Measurements from ENCODE around the gene EYA4. TPM values are rescaled to one million over a fixed set of nuclear protein-coding genes. Genes with fewer than 3 reads are reported as not detected.

The EYA4 gene
- polyA plus RNA-seq, 2 of the 4 experiments (the other 2 are of a cell fraction) = 14.4 to 28.3 TPM

- no peak for TF ChIP-seq NPAS2 (CRISPR knock-in tag; IDR thresholded peaks at IDR 0.05; ENCODE audit: borderline replicate concordance)
- TF ChIP-seq CBX2 (IDR thresholded peaks at IDR 0.05; ENCODE audit: borderline replicate concordance, low read depth) = no peak
- Histone ChIP-seq H3K4me3 (no peak overlapping the region), H3K9me3 (no peaks in the 10 kb centered on the region), H3K4me2 (no peak overlapping the region; the same call in 2 of the 3 replicates), H3K27ac (no peak overlapping the region), H3K4me1 (peaks cover 32% of the 10 kb centered on the region)
- WGBS (ENCODE audit: missing lambda C conversion rate) = 86% methylated on average over 3 of the region's 3 CpGs
- ChIA-PET CTCF (no interaction called here), POLR2A (no interaction called here)
- ATAC-seq (no peak), FAIRE-seq (no peak), DNase-seq (ENCODE audit: low read depth in 1 of 2, low spot score in 1 of 2) (no peak)
These were observed 92.7 kb downstream of the EYA4 start for GRCh38 chr6:133333852-133334251.

GRCh38 chr6:133337308-133337707, 96.2 kb downstream of the EYA4 start:
- H3K9me3 ChIP-seq = no peaks in the 10 kb centered on the region
- WGBS (ENCODE audit: missing lambda C conversion rate) = 44% methylated on average over 1 of the region's 1 CpG
- ATAC-seq (no peak), DNase-seq (ENCODE audit: low read depth in 1 of 2, low spot score in 1 of 2) (no peak), FAIRE-seq (no peak)
- H3K27ac ChIP-seq = peak overlapping the region in 1 of 2 experiments; percentile 68; a peak in 3 of 6 replicates
- H3K4me1 ChIP-seq = peaks cover 63% of the 10 kb centered on the region
- peak in 1 of 2 experiments; percentile 40; a peak in 1 of 4 replicates for TF ChIP-seq CEBPB (IDR thresholded peaks at IDR 0.05)
- TF ChIP-seq POLR2A (IDR thresholded peaks at IDR 0.05; ENCODE audit: low read length) = no peak
- TF ChIP-seq ESRRA (IDR thresholded peaks at IDR 0.05; ENCODE audit: borderline replicate concordance, low read length) = no peak
- no peak for TF ChIP-seq HOXA7 (CRISPR knock-in tag; IDR thresholded peaks at IDR 0.05)
- no peak overlapping the region for H3K4me3 ChIP-seq
- POLR2A ChIA-PET = no interaction called here
- H3K4me2 ChIP-seq = peak overlapping the region; percentile 41
- CTCF ChIA-PET = no interaction called here

DNA sequence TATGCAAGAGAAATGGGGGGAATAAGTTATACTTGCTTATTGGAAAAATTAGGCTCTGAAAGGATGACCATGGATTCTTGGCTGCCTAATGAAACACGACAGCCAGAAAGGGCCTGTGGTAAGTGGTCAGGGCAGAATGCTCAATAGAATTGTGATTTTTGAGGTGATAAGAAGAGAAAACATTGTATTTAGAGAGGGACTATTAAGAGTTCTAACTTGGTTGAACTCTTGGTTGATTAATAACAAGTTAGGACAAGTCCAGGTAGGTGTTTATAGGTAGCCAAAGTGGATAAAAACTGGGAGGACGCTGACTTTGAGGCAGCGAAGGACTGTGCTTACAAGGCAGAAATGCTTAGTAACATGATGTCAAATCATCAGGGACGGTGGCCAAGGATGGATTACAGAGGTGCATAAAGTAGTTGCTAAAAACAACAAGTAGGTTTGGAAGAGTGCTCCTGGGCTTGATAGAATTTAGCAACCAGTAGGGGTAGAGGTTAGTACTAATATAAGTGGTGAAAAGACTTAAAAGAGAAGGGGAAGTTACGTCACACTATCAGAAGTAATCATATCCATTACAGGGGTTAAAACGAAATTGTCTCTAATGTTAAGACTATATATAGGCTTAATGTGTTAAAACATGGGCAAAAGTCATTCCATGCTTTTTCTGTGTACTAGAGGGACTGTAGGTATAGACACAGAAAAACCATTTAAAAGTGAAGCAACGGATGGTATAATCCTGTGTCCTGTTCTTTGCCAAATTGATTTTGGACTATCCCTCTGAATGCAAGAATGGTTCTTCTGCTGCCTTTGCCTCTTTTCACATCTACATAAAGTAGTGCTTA, 98.6 kb downstream of the EYA4 start:
- ChIA-PET CTCF (interaction anchor here (1.2 kb wide), 1 partner anchor 66 kb away, joined by 3 read pairs; no protein-coding TSS in a partner anchor), POLR2A (no interaction called here)
- ATAC-seq = no peak
- DNase-seq (ENCODE audit: low read depth in 1 of 2, low spot score in 1 of 2) = no peak
- H3K4me3 ChIP-seq = no peak overlapping the region
- TF ChIP-seq SMC3 (IDR thresholded peaks at IDR 0.05) (no peak), ZSCAN20 (CRISPR knock-in tag; IDR thresholded peaks at IDR 0.05) (no peak), SREBF2 (IDR thresholded peaks at IDR 0.05) (no peak), MAZ (IDR thresholded peaks at IDR 0.05; ENCODE audit: borderline replicate concordance, low read depth, low read length) (no peak), CBX8 (IDR thresholded peaks at IDR 0.05) (no peak), RAD21 (conservative IDR thresholded peaks at IDR 0.05 in 1 of 2, IDR thresholded peaks at IDR 0.05 in 1 of 2) (no peak), PHF8 (IDR thresholded peaks at IDR 0.05; ENCODE audit: borderline replicate concordance, low read depth) (no peak), ZFP36 (IDR thresholded peaks at IDR 0.05; ENCODE audit: borderline replicate concordance, partially characterized antibody) (no peak), RFX5 (IDR thresholded peaks at IDR 0.05) (no peak)
- TF ChIP-seq, protein P1, sequence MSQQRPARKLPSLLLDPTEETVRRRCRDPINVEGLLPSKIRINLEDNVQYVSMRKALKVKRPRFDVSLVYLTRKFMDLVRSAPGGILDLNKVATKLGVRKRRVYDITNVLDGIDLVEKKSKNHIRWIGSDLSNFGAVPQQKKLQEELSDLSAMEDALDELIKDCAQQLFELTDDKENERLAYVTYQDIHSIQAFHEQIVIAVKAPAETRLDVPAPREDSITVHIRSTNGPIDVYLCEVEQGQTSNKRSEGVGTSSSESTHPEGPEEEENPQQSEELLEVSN (IDR thresholded peaks at IDR 0.05; ENCODE audit: borderline replicate concordance, low read depth) = no peak
- 86% methylated on average over 7 of the region's 7 CpGs for WGBS (ENCODE audit: missing lambda C conversion rate)
- H3K9me3 ChIP-seq = no peaks in the 10 kb centered on the region
- peaks cover 62% of the 10 kb centered on the region for H3K4me1 ChIP-seq
- peak overlapping the region; percentile 80 for H3K4me2 ChIP-seq
- peak overlapping the region; percentile 78 to 81 for H3K27ac ChIP-seq
- FAIRE-seq = no peak

DNA sequence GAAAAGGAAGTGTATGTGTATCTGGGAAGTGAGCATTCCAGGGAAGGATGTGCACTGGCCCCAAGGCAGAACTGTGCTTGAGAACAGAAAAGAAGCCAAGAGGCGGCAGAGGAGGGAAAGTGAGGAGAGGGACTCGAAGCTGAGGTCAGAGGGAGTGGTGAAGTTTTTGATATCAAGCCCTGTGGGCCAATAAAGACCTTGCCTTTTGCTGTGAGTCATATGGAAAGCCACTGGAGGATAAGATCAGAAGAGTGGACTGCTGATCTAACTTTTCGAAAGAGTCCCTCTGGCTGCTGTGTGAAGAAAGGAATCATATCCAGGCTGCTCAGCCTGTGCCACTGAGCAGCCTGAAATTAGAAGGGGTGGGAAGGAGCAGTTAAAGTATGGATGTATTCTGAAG, 99.4 kb downstream of the EYA4 start:
- H3K4me1 ChIP-seq = peaks cover 65% of the 10 kb centered on the region
- 15% methylated on average over 3 of the region's 3 CpGs for WGBS (ENCODE audit: missing lambda C conversion rate)
- ATAC-seq = peak; percentile 90 to 96

More for the DNA sequence above, 99.4 kb downstream of the EYA4 start:
- no peaks in the 10 kb centered on the region for H3K9me3 ChIP-seq
- ChIA-PET POLR2A (interaction anchor here (0.8 kb wide), 1 partner anchor 103 kb away, joined by 4 read pairs; no protein-coding TSS in a partner anchor), CTCF (interaction anchor here (1.2 kb wide), 1 partner anchor 65 kb away, joined by 3 read pairs; no protein-coding TSS in a partner anchor)
- H3K4me3 ChIP-seq = 0 out of 3 replicates have a peak overlapping the region, but pooled peaks have one; percentile 16
- no peak for FAIRE-seq
- TF ChIP-seq POLR2AphosphoS2 (conservative IDR thresholded peaks at IDR 0.05; ENCODE audit: low read length) = no peak
- no peak for TF ChIP-seq HEYL (CRISPR knock-in tag; IDR thresholded peaks at IDR 0.05)
- no peak for TF ChIP-seq CEBPB (IDR thresholded peaks at IDR 0.05)
- TF ChIP-seq FOSL2 (IDR thresholded peaks at IDR 0.05) = 0 out of 2 replicates have a peak, but pooled peaks have one; percentile 23
- peak; percentile 47; the same call in 1 of the 2 replicates for TF ChIP-seq FOSL2 (CRISPR knock-in tag; IDR thresholded peaks at IDR 0.05)
- TF ChIP-seq RNF2 (IDR thresholded peaks at IDR 0.05; ENCODE audit: borderline replicate concordance, low read depth) = no peak
- H3K4me2 ChIP-seq = peak overlapping the region; percentile 80
- peak overlapping the region; percentile 78 to 81 for H3K27ac ChIP-seq
- peak; percentile 24 to 71 for DNase-seq (ENCODE audit: low read depth in 1 of 2, low spot score in 1 of 2)
